Cerebellar nuclear complex (tissue), 1 donor: ENCODE results near the gene PPEF2.

Experiments
- DNase-seq, 2 experiments: peaks; one replicate each; lab custom pipeline; 2025; lab: John Stamatoyannopoulos, UW

Gene PPEF2

GRCh38 chr4:75834095-75834771 is 68.0 kb downstream of the PPEF2 start:
- DNase-seq = no peak

GRCh38 chr4:75831856-75832405 is 70.3 kb downstream of the PPEF2 start:
- DNase-seq = no peak

GRCh38 chr4:75830906-75831305 is 71.3 kb downstream of the PPEF2 start:
- DNase-seq = no peak

- no peak for DNase-seq
Measured at GRCh38 chr4:75823812-75824211, 78.4 kb downstream of the PPEF2 start.

- no peak for DNase-seq
Measured at GRCh38 chr4:75822416-75822815, 79.8 kb downstream of the PPEF2 start.

- DNase-seq = no peak
Measured at GRCh38 chr4:75821966-75822365, 80.3 kb downstream of the PPEF2 start.

GRCh38 chr4:75821216-75821615 is 81.0 kb downstream of the PPEF2 start:
- no peak for DNase-seq

- no peak for DNase-seq
Measured at GRCh38 chr4:75820676-75821075, 81.6 kb downstream of the PPEF2 start.

- DNase-seq = no peak
Measured at GRCh38 chr4:75820197-75820596, 82.1 kb downstream of the PPEF2 start.

GRCh38 chr4:75819121-75819520 is 83.1 kb downstream of the PPEF2 start:
- no peak for DNase-seq

- no peak for DNase-seq
Measured at GRCh38 chr4:75817901-75818300, 84.4 kb downstream of the PPEF2 start.
